ENCODE measurements around the gene HES4.
"Not testable (repeated sequence)": the region's sequence is repeated elsewhere in the genome, so short reads cannot be mapped to it uniquely, and the experiment has no call there.

Gene HES4

DNA sequence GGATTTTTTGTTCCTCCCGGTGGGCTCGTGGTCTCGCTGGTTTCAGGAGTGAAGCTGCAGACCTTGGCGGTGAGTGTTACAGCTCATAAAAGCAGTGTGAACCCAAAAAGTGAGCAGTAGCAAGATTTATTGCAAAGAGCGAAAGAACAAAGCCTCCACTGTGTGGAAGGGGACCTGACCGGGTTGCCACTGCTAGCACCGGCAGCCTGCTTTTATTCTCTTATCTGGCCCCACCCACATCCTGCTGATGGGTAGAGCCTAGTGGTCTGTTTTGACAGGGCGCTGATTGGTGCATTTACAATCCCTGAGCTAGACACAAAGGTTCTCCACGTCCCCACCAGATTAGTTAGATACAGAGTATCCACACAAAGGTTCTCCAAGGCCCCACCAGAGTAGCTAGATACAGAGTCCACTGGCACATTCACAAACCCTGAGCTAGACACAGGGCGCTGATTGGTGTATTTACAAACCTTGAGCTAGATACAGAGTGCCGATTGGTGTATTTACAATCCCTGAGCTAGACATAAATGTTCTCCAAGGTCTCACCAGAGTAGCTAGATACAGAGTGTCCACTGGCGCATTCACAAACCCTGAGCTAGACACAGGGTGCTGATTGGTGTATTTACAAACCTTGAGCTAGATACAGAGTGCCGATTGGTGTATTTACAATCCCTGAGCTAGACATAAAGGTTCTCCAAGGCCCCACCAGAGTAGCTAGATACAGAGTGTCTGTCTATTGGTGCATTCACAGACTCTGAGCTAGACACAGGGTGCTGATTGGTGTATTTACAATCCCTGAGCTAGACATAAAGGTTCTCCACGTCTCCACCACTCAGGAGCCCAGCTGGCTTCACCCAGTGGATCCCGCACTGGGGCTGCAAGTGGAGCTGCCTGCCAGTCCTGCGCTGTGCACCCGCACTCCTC is 17.8 kb upstream of the HES4 start:
- not testable (repeated sequence) for DNase-seq

- DNase-seq, result no peak
Observed at GRCh38 chr1:1014799-1015681, 15.1 kb upstream of the HES4 start.

- DNase-seq, result no peak
Observed at GRCh38 chr1:1013922-1014648, 14.2 kb upstream of the HES4 start.

DNA sequence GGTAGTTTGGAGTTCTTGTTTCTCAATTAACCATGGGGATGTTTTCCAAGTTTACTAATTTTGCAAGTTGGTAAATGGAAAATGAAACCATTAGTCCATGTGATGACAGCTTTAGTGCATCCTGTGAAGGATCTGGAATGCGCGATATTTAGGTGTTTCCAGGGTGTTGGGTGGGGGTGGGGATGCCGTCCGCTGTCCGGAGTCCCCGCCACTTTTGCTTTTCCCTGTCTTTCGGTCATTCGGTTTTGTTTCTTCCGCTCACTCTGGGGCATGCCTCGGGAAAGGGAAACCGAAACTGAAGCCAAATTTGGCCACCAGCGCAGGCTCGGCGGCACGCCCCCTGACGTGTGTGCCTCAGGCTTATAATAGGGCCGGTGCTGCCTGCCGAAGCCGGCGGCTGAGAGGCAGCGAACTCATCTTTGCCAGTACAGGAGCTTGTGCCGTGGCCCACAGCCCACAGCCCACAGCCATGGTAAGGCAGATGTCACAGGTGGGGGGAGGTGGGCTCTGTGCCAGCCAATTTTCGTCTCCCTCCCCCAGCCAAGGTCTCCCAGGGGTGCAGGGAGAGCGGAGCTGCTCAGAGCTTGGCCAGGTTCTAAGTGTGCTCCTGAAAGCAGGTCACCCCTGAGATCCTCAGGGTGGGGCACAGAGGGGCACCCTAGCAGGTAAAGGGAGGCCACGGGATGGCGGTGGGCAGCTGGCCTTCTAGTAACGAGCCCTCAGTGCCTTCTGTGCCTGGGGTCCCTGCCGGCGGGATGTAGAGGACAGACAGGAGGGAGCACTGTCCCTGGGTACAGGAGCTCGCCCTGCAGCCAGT is 13.4 kb upstream of the HES4 start, which contains the start of gene ISG15:
Gene ISG15 (plus strand): TSS at position 393 of the 817 bp plus-strand sequence. CDS start 77 bp downstream, at position 470.
- DNase-seq, result peak; percentile 76

DNA sequence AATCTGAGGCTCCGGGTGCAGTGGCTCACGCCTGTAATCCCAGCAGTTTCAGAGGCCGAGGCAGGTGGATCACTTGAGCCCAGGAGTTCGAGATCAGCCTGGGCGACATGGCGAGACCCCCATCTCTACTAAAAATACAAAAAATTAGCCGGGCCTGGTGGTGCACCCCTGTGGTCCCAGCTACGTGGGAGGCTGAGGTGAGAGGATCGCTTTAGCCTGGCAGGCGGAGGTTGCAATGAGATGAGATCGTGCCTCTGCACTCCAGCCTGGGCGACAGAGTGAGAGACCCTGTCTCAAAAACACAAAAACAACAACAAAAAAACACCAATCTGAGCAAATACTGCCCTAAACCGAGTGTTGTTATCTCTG is 12.8 kb upstream of the HES4 start:
- not testable (repeated sequence) for DNase-seq

GRCh38 chr1:1011396-1011949 is 11.6 kb upstream of the HES4 start:
- DNase-seq, result no peak

DNA sequence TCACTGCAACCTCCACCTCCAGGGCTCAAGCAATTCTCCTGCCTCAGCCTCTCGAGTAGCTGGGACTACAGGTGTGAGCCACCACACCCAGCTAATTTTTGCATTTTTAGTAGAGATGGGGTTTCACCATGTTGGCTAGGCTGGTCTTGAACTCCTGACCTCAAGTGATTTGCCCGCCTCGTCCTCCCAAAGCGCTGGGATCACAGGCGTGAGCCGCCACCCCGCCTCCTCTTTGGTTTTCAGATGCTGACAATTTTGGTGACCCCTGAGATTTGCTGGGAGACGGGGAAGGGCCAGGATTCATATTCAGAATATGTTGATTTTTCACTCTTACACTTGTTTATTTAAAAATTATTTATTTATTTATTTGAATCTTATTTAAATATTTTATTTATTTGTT is 10.2 kb upstream of the HES4 start:
- not testable (repeated sequence) for DNase-seq

DNA sequence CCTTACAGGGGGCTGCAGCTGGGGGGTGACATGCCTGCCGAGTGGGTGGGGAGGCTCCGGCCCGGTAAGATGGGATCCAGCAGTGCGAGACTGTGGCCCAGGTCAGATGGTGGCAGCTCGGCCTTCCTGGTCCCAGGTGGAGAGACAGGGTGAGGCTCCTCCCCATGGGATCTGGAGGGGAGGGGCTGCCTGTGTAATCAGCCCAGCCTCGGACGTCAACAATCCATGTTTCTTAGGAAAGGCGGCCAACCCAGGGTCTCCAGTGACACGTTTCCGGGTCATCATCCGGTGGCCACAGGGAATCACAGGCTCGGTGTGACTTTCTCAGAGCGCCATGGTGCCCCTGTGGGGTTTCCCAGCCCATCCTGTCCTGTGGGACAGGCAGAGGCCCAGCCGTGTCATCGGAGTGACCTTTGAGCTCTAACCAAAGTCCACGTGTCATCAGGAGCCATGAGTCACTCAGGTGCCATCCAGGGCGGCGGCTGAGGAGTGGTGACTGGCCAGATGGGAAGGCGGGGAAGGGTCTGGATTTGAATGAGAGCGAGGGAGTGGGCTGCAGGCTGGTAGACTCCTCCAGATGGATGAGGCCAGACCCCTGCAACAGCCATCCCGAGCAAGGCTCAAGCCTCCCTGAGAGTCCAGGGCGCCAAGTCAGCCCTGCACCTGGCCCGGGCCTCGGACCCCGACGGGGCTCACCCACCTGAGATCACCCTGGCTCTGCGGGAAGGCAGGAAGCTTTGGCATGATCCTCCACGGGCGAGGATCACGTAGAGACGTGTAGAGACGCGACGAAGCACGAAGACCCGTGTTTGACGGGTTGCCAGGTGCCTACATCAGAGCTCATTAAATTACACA is 6.6 kb upstream of the HES4 start:
- DNase-seq, result no peak

- no peak for DNase-seq
Observed at GRCh38 chr1:1005774-1006304, 5.9 kb upstream of the HES4 start.

DNA sequence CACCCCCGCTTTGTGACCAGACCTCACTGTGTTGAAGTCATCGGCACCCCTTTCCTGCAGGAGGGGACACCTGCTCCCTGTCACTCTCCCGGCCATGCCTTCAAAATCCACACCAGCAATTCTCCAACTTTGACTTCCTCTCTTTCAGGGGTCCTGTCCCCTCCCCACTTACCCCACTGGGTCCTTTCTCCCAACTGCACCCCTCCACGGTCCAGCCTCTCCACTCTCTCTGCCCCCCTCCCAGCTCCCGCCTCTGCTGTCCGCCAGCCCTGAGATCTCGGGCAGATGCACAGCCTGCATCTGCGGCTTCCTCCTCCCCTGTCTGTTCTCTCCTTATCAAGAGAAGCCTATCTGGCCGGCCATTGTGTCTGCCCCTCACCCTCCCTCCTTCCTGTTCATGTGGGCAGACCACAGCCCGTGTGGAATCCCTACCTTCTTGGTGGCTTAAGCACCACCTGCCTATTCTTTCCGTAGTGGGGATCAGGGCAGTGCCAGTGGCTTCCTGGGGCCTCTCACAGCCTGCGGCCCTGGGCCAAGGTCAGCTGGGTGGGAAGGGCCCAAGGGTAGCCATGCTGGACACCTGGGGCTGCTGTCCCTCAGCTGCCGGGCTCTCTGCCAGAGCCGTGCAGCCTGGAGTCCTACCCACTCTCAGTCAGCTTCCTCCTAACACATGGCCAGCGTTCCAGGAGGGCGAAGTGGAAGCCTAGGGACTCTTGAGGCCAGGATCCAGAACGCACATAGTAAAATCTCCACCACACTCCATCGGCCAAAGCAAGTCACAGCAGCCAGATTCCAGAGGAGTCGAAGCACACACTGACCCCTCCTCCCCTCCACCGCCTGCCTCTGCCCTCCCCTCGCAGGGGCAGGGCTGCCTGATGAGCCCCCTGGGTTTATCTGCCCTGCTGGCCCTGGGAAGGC is 5.1 kb upstream of the HES4 start:
- DNase-seq, result peak; percentile 30

GRCh38 chr1:1004420-1004779 is 4.5 kb upstream of the HES4 start:
- DNase-seq, result no peak

DNA sequence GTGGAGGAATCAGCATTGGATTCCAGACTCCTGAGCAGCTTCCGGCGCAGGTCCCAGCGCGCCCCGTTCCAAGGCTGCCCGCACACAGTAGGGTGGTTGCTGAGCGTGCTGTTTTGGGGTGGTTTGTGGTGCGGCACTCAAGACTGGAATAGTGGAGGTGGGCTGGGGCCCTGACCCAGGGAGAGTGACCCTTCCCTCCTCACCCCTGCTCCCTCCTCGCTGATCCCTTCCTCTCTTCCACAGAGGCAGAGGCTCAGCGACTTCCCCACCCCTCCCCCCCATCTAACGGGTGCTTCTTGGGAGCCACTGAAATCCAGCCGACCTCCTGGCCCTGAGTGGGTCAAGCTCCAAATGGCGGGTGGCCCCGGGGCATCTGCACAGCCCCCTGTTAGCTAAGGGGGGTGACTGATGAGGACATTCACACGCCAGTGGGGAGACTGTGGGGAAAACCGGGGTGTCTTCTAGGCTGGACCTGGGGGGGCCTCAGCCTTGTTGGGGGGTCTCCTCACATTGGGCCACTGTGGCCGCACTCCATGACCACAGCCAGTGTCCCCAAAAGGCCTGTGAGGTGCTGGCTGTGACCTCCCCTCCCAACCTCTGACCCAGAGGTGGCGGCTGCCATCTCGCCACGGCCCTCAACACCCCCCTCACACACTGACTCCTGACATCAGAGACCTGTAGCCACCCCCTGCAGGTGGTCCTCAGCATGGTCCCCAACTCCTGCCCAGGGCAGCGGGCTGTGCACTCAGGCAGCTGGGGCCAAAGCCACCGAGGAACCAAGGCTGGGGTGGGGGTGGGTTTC is 3.9 kb upstream of the HES4 start:
- no peak for DNase-seq

- DNase-seq, result no peak
Observed at GRCh38 chr1:1001057-1001783, 1.3 kb upstream of the HES4 start.

- peak; percentile 17 for DNase-seq
Observed at GRCh38 chr1:1000357-1001056, 610 bp upstream of the HES4 start.

DNA sequence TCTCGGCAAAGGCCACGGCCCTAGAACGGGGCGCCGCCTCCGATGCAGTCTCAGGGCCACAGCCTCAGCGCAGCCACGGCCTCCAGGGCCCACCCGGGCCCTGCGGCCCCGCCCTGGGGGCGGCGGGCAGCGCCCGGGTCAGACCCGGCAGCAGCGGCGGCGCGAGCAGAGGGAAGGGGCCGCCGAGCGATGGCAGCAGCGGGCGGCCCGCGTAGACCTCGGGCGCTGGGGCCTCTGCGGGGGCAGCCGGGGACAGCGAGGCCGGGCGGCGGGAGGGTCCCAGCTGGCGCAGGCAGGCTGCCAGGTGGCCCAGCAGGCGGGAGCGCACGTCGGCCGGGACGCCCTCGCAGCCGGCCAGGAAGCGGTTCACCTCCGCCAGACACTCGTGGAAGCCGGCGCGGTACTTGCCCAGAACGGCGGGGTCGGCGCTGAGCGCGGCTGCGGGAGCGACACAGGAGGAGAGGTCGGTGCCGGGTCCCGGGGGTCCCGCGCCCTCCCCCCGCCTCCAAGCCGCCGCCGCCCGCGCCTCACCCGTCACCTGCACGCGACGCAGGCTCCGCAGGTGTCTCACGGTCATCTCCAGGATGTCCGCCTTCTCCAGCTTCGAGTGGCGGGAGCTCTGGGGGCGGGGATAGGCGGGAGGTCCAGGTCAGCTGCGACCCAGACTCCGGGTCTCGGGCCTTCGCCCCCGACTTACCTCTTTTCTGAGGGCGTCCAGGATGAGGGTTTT is 737 bp downstream of the HES4 start:
- no peak for DNase-seq

DNA sequence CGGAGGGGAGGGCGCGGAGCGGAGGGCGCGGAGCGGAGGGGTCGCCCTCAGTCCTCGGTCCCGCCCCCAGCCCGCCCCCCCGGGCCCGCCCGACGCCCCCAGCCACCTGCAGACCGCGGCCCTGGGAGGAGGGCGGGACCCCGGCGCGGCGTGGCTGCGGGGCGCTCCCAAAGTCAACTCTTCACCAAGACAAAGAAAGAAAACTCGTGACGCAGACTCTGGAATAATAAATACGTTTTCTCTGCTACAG is 1.2 kb downstream of the HES4 start:
- no peak for DNase-seq
